Heart right ventricle (tissue), 16 donors: ENCODE results near the gene GAB1. TPM values are rescaled to one million over a fixed set of nuclear protein-coding genes. Genes with fewer than 3 reads are reported as not detected.

Experiments used
- ATAC-seq, 8 donors: fragments of 200-7000 bp; cut with Tn5 transposase; one replicate each; pipeline ENCODE4 v1.9.1; 2020; ENCODE audit warnings: mild to moderate bottlenecking in 8 of 8, moderate library complexity in 8 of 8, moderate number of reproducible peaks in 1 of 8
- DNase-seq, 2 donors: peaks; one replicate each; pipeline ENCODE4 v3.0.0-alpha.2; 2020
- H3K27ac ChIP-seq, 10 donors: fragments of 200-600 bp; sonication (generic) in 2 of 10; one replicate each; pipeline versions ENCODE4 v1.5.0 to v1.8.0; 2020 to 2022; ENCODE audit warnings: mild to moderate bottlenecking in 3 of 10
- H3K27me3 ChIP-seq, 7 donors: fragments of 200-600 bp; one replicate each; pipeline ENCODE4 v1.8.0; 2021 to 2022; ENCODE audit warnings: mild to moderate bottlenecking in 2 of 7
- H3K36me3 ChIP-seq, 9 donors: fragments of 200-600 bp; sonication (generic) in 1 of 9; one replicate each; pipeline versions ENCODE4 v1.5.0 to v1.8.0; 2020 to 2022; ENCODE audit warnings: mild to moderate bottlenecking in 2 of 9
- H3K4me1 ChIP-seq, 9 donors: fragments of 200-600 bp; sonication (generic) in 1 of 9; one replicate each; pipeline versions ENCODE4 v1.5.0 to v1.8.0; 2020 to 2022; ENCODE audit warnings: mild to moderate bottlenecking in 4 of 9
- H3K4me3 ChIP-seq, 10 donors: fragments of 200-600 bp; sonication (generic) in 2 of 10; one replicate each; pipeline versions ENCODE4 v1.5.0 to v1.8.0; 2020 to 2022; ENCODE audit warnings: mild to moderate bottlenecking in 7 of 10, moderate library complexity in 2 of 10
- H3K9me3 ChIP-seq, 11 donors: fragments of 200-600 bp in 10 of 11; sonication (generic) in 2 of 11; one replicate each; pipeline versions ENCODE4 v1.5.0 to v1.8.0; 2013 to 2022; ENCODE audit warnings: mild to moderate bottlenecking in 2 of 11, control low read depth in 1 of 11, moderate library complexity in 1 of 11
- WGBS, 2 donors: extraction: QIAGEN DNeasy Blood & Tissue Kit; methylation state at CpG; one replicate each; pipeline ENCODE4 v1.1.7; 2013; ENCODE audit warnings: inconsistent platforms in 1 of 2; 5-methylcytosine and 5-hydroxymethylcytosine counted together
- intact Hi-C, 10 donors: fragments of 100-400 bp; cut with DNase I; formaldehyde crosslinking; loops; one replicate each; pipeline versions ENCODE4 v1.11.1 to v1.14.2; 2022
- polyA plus RNA-seq, 2 donors: library from polyadenylated mRNA; stranded (reverse); fragments of 200-250 nt; gene quantifications; one replicate each; pipeline ENCODE4 v1.2.3, GENCODE V29; 2013
- total RNA-seq, 10 donors: library from RNA; stranded (reverse); fragmentation: NEBNext Ultra II Directional in 3 of 10; extraction: Animal tissue kit (Norgen Biotek cat#: 25700) in 3 of 10; gene quantifications; one replicate each; pipeline versions ENCODE4 v1.2.1 to v1.2.4, GENCODE V29; 2021 to 2023
- TF ChIP-seq, protein P1 (sequence below), 9 donors: fragments of 200-600 bp; sonication (generic) in 2 of 9; IDR thresholded peaks; one replicate each; pipeline versions ENCODE4 v1.5.0 to v1.8.0; 2021 to 2022; ENCODE audit warnings: antibody characterized with exemption in 9 of 9, mild to moderate bottlenecking in 5 of 9, moderate library complexity in 1 of 9
- donor health status: Arrhythmogenic right ventricular cardiomyopathy.
- donor health status: ischemic (EF 13 %, LVEDD 7.1; RV severe dilation, severe dysfunction).
- donor health status: healthy with polysubstance abuse.
- donor health status: DM: no; HTN: yes; CAD: no.
- donor health status: DM: no; HTN: no; CAD: no.
- donor health status: ischemic (EF 25% LVEDD 6.9; RV normal size, moderate dysfunction).
- donor health status: ischemic (EF 25% LVEDD 5.7; RV mildly dilated, moderate dysfunction).
- donor health status: healthy.
- donor health status: DM: yes; HTN: yes; CAD: no.
- donor health status: Ischemic cardiomyopathy.
- donor health status: ischemic (EF 35%, LVEDD 5.7; RV mildly dilated, moderate dysfunction).
- donor health status: nonischemic (EF 11% LVEDD 7.7; RV severe dilation, severe dysfunction).
- donor health status: DM: yes; HTN: yes; CAD: no.
- donor health status: PGD.
- donor health status: ischemic (EF 29% LVEDD 5.4; RV normal size, mild dysfunction).
- donor health status: nonischemic (EF 23%, LVEDD 6.1; RV moderate dilation, normal function).

Gene GAB1
- total and polyA plus RNA-seq, 12 donors = 7.8 to 130 (median 95.3) TPM

DNA sequence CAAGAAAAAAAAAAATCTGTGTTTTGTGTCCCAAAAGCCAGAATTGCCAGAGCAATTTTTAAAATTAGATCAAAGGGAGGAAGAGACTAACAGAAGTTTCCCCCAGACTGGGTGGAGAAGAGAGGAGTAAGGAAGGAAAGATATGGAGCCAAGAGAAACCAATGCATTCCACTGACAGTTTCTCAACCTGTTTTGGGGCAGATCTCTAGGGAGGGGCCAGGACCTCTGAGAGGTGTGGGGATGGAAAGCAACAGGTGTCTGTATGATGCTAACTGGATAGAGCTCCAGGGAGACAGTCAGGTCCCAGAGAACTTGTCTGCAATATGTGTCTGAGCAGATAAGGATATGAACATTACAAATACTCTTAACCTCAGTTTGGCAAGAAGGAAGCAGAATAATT, 22.7 kb upstream of the GAB1 start:
- Histone ChIP-seq H3K27ac (peak overlapping the region in 2 of 10 donors; percentile 2 to 18), H3K9me3 (no peaks in the 10 kb centered on the region), H3K4me3 (no peak overlapping the region), H3K4me1 (peaks cover 0 to 17% (median 9%) of the 10 kb centered on the region in 9 donors), H3K27me3 (no peaks in the 10 kb centered on the region), H3K36me3 (no peaks in the 10 kb centered on the region)
- no peak for DNase-seq
- peak in 2 of 8 donors; percentile 31 to 39 for ATAC-seq
- TF ChIP-seq, protein P1, sequence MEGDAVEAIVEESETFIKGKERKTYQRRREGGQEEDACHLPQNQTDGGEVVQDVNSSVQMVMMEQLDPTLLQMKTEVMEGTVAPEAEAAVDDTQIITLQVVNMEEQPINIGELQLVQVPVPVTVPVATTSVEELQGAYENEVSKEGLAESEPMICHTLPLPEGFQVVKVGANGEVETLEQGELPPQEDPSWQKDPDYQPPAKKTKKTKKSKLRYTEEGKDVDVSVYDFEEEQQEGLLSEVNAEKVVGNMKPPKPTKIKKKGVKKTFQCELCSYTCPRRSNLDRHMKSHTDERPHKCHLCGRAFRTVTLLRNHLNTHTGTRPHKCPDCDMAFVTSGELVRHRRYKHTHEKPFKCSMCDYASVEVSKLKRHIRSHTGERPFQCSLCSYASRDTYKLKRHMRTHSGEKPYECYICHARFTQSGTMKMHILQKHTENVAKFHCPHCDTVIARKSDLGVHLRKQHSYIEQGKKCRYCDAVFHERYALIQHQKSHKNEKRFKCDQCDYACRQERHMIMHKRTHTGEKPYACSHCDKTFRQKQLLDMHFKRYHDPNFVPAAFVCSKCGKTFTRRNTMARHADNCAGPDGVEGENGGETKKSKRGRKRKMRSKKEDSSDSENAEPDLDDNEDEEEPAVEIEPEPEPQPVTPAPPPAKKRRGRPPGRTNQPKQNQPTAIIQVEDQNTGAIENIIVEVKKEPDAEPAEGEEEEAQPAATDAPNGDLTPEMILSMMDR (IDR thresholded peaks at IDR 0.05) = no peak
- intact Hi-C loops = no loop called here

- intact Hi-C loops = loop anchor here in 1 of 10 donors (5.0 kb wide), 1 partner anchor 33 kb away; no protein-coding TSS in a partner anchor
- DNase-seq = no peak
- H3K4me1 ChIP-seq = peaks cover 0 to 16% (median 5%) of the 10 kb centered on the region in 9 donors
- ATAC-seq = peak in 4 of 8 donors; percentile 45 to 71 (median 58)
- no peak overlapping the region for H3K4me3 ChIP-seq
- H3K9me3 ChIP-seq = no peaks in the 10 kb centered on the region
- H3K36me3 ChIP-seq = no peaks in the 10 kb centered on the region
- no peaks in the 10 kb centered on the region for H3K27me3 ChIP-seq
- WGBS, 2 donors = 6 to 12% methylated on average over 1 of the region's 1 CpG
- TF ChIP-seq, protein P1 (IDR thresholded peaks at IDR 0.05) = no peak
- H3K27ac ChIP-seq = no peak overlapping the region
Measured at GRCh38 chr4:143320113-143320512, 16.6 kb upstream of the GAB1 start.

DNA sequence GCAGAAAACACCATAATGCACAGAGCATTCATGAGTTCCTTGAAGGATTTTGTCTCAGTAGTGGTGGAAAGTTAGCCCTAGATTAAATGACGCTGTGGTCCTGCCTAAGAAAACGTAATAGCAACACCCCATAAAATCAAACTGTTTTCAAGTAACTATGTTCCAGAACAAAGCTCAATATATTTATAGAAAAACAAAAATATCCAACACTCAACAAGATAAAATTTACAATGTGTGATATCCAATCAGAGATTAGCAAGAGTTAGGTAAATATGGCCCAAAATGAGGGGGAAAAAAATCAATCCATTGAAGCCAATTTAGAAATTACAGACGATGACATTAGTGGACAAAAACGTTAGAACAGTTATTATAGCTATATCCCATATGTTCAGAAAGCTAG, 9.9 kb upstream of the GAB1 start:
- Histone ChIP-seq H3K27ac (no peak overlapping the region), H3K4me1 (no peaks in the 10 kb centered on the region), H3K36me3 (no peaks in the 10 kb centered on the region), H3K9me3 (no peaks in the 10 kb centered on the region), H3K4me3 (no peak overlapping the region), H3K27me3 (no peaks in the 10 kb centered on the region)
- intact Hi-C loops = no loop called here
- ATAC-seq (no peak), DNase-seq (no peak)
- WGBS, 2 donors = 91 to 92% methylated on average over 4 of the region's 4 CpGs
- TF ChIP-seq, protein P1 (IDR thresholded peaks at IDR 0.05) = no peak

DNA sequence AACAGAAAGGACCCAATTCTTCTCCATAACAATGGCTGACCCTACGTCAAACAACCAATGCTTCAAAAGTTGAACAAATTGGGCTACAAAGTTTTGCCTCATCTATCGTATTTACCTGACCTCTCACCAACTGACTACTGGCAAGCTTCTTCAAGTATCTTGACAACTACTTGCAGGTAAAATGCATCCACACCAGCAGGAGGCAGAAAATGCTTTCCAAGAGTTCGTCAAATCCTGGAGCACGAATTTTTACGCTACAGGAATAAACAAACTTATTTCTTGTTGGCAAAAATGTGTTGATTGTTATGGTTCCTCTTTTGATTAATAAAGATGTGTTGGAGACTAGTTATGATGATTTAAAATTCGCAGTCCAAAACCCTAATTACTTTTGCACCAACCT, 6.7 kb upstream of the GAB1 start:
- H3K36me3 ChIP-seq = no peaks in the 10 kb centered on the region
- intact Hi-C loops = loop anchor here in 5 of 10 donors (5.0 to 10.0 kb wide), 5 partner anchors 33 to 155 kb away; no protein-coding TSS in a partner anchor
- TF ChIP-seq, protein P1 (IDR thresholded peaks at IDR 0.05) = no peak
- WGBS, 2 donors = 92 to 97% methylated on average over 6 of the region's 6 CpGs
- H3K27me3 ChIP-seq = no peaks in the 10 kb centered on the region
- H3K9me3 ChIP-seq = no peaks in the 10 kb centered on the region
- ATAC-seq (no peak), DNase-seq (no peak)
- H3K4me3 ChIP-seq = no peak overlapping the region
- no peak overlapping the region for H3K27ac ChIP-seq
- H3K4me1 ChIP-seq = peaks cover 0 to 3% (median 0%) of the 10 kb centered on the region in 9 donors
